Loucy (cell line): Measurements from ENCODE around the gene KAT7.
"Not testable (repeated sequence)": the region's sequence is repeated elsewhere in the genome, so short reads cannot be mapped to it uniquely, and the experiment has no call there.

Experiments used
- H2AFZ ChIP-seq: fragments of 200-600 bp; sonication (generic); 2 replicates; pipeline ENCODE4 v1.6.0; 2016; ENCODE audit warnings: antibody characterized with exemption, mild to moderate bottlenecking, low read length, moderate library complexity
- H3F3A ChIP-seq: fragments of 200-600 bp; 2 replicates; pipeline ENCODE4 v1.6.0; 2016; ENCODE audit warnings: antibody characterized with exemption, low read depth, mild to moderate bottlenecking
- H3K27me3 ChIP-seq: fragments of 200-600 bp; sonication (generic); 2 replicates; pipeline ENCODE4 v1.6.1; 2014; ENCODE audit warnings: low read length, mild to moderate bottlenecking; ENCODE audit not compliant: insufficient read depth, poor library complexity, severe bottlenecking
- H3K36me3 ChIP-seq: fragments of 200-600 bp; sonication (generic); 2 replicates; pipeline ENCODE4 v1.6.1; 2016; ENCODE audit warnings: low read length; ENCODE audit not compliant: insufficient read depth
- H3K4me1 ChIP-seq: fragments of 200-600 bp; sonication (generic); 2 replicates; pipeline ENCODE4 v1.5.1; 2014; ENCODE audit warnings: low read length, mild to moderate bottlenecking; ENCODE audit not compliant: insufficient read depth, poor library complexity, severe bottlenecking
- H3K4me2 ChIP-seq: fragments of 200-600 bp; sonication (generic); 2 replicates; pipeline ENCODE4 v1.6.0; 2014; ENCODE audit warnings: antibody characterized with exemption, low read length, low read depth, mild to moderate bottlenecking; ENCODE audit not compliant: poor library complexity, severe bottlenecking
- H3K4me3 ChIP-seq: fragments of 200-600 bp; sonication (generic); 2 replicates; pipeline ENCODE4 v1.5.1; 2014; ENCODE audit warnings: low read length, mild to moderate bottlenecking, mixed read lengths; ENCODE audit not compliant: poor library complexity, severe bottlenecking
- H3K79me2 ChIP-seq: fragments of 200-600 bp; sonication (generic); 2 replicates; pipeline ENCODE4 v1.6.1; 2014; ENCODE audit warnings: low read length; ENCODE audit not compliant: insufficient read depth
- H3K9ac ChIP-seq: fragments of 200-600 bp; sonication (generic); 2 replicates; pipeline ENCODE4 v1.6.0; 2014; ENCODE audit warnings: mild to moderate bottlenecking, low read depth, low read length, moderate library complexity; ENCODE audit not compliant: poor library complexity, severe bottlenecking
- H3K9me2 ChIP-seq: fragments of 200-600 bp; sonication (generic); replicated peaks from 2 replicates; pipeline ENCODE4 v1.6.1; 2016; ENCODE audit warnings: low read depth, low read length, mixed read lengths
- H3K9me3 ChIP-seq: fragments of 200-600 bp; sonication (generic); 2 replicates; pipeline ENCODE4 v1.6.1; 2014; ENCODE audit warnings: mild to moderate bottlenecking, antibody characterized with exemption, low read length, low read depth; ENCODE audit not compliant: insufficient read depth
- H4K20me1 ChIP-seq: fragments of 200-600 bp; sonication (generic); 2 replicates; pipeline ENCODE4 v1.6.0; 2014; ENCODE audit warnings: antibody characterized with exemption, low read length, mild to moderate bottlenecking; ENCODE audit not compliant: insufficient read depth, poor library complexity, severe bottlenecking
- CTCF ChIP-seq: fragments of 200-600 bp; sonication (generic); conservative IDR thresholded peaks from 2 replicates; pipeline ENCODE4 v1.5.1; 2014; ENCODE audit warnings: mild to moderate bottlenecking, antibody characterized with exemption, low read length
- EZH2phosphoT487 ChIP-seq: fragments of 200-600 bp; IDR thresholded peaks from 2 replicates; pipeline ENCODE4 v1.6.1; 2018; ENCODE audit warnings: antibody characterized with exemption, mild to moderate bottlenecking, moderate library complexity, borderline replicate concordance

The KAT7 gene

GRCh38 chr17:49755663-49756283, 32.7 kb upstream of the KAT7 start:
- Histone ChIP-seq H3K27me3 (no peaks in the 10 kb centered on the region), H3K9me2 (no peaks in the 10 kb centered on the region), H3K4me3 (peak overlapping the region; percentile 53), H3K4me1 (peaks cover 80% of the 10 kb centered on the region), H2AFZ (no peak overlapping the region), H3K9ac (peak overlapping the region; percentile 50), H3K36me3 (peaks cover 13% of the 10 kb centered on the region; the same call in 1 of the 2 replicates), H3K9me3 (no peaks in the 10 kb centered on the region), H3F3A (peaks cover 3% of the 10 kb centered on the region), H3K4me2 (peak overlapping the region; percentile 74), H3K79me2 (peaks cover 98% of the 10 kb centered on the region), H4K20me1 (peaks cover 80% of the 10 kb centered on the region)
- no peak for TF ChIP-seq EZH2phosphoT487
- no peak for TF ChIP-seq CTCF

GRCh38 chr17:49756323-49757150, 31.9 kb upstream of the KAT7 start:
- TF ChIP-seq CTCF (no peak), EZH2phosphoT487 (no peak)
- peak overlapping the region; percentile 74 for H3K4me2 ChIP-seq
- H2AFZ ChIP-seq = no peak overlapping the region
- peak overlapping the region; percentile 50 for H3K9ac ChIP-seq
- H4K20me1 ChIP-seq = peaks cover 87% of the 10 kb centered on the region
- no peaks in the 10 kb centered on the region for H3K9me3 ChIP-seq
- H3F3A ChIP-seq = peaks cover 3% of the 10 kb centered on the region
- peaks cover 80% of the 10 kb centered on the region for H3K4me1 ChIP-seq
- H3K9me2 ChIP-seq = no peaks in the 10 kb centered on the region
- H3K79me2 ChIP-seq = peaks cover 98% of the 10 kb centered on the region
- H3K36me3 ChIP-seq = peaks cover 13% of the 10 kb centered on the region; the same call in 1 of the 2 replicates
- H3K27me3 ChIP-seq = no peaks in the 10 kb centered on the region
- peak overlapping the region; percentile 53 for H3K4me3 ChIP-seq

GRCh38 chr17:49757151-49757777, 31.2 kb upstream of the KAT7 start:
- Histone ChIP-seq H4K20me1 (peaks cover 90% of the 10 kb centered on the region), H3K4me3 (peak overlapping the region; percentile 53), H3K79me2 (peaks cover 99% of the 10 kb centered on the region), H3K9ac (peak overlapping the region; percentile 50), H3K9me2 (no peaks in the 10 kb centered on the region), H3K36me3 (peaks cover 10% of the 10 kb centered on the region; the same call in 1 of the 2 replicates), H3K9me3 (no peaks in the 10 kb centered on the region), H3F3A (peaks cover 3% of the 10 kb centered on the region), H3K4me2 (peak overlapping the region; percentile 74), H2AFZ (no peak overlapping the region), H3K27me3 (no peaks in the 10 kb centered on the region), H3K4me1 (peaks cover 84% of the 10 kb centered on the region)
- TF ChIP-seq CTCF = no peak
- no peak for TF ChIP-seq EZH2phosphoT487

GRCh38 chr17:49758464-49759010, 29.9 kb upstream of the KAT7 start:
- H3K36me3 ChIP-seq = peaks cover 10% of the 10 kb centered on the region; the same call in 1 of the 2 replicates

More at GRCh38 chr17:49758464-49759010, 29.9 kb upstream of the KAT7 start:
- Histone ChIP-seq H3K9ac (peak overlapping the region; percentile 95), H3K79me2 (peaks cover 99% of the 10 kb centered on the region), H3K4me1 (peaks cover 81% of the 10 kb centered on the region), H4K20me1 (peaks cover 91% of the 10 kb centered on the region), H3K4me3 (peak overlapping the region; percentile 91), H3K4me2 (peak overlapping the region; percentile 92)
- H3K9me2 ChIP-seq, H3K9me3 ChIP-seq, H2AFZ ChIP-seq, H3F3A ChIP-seq, H3K27me3 ChIP-seq: not testable (repeated sequence)
